ENCODE data around the gene EEF1A2.

The EEF1A2 gene

GRCh38 chr20:63536241-63536977, 37.5 kb upstream of the EEF1A2 start:
- peak; percentile 18 for DNase-seq

DNA sequence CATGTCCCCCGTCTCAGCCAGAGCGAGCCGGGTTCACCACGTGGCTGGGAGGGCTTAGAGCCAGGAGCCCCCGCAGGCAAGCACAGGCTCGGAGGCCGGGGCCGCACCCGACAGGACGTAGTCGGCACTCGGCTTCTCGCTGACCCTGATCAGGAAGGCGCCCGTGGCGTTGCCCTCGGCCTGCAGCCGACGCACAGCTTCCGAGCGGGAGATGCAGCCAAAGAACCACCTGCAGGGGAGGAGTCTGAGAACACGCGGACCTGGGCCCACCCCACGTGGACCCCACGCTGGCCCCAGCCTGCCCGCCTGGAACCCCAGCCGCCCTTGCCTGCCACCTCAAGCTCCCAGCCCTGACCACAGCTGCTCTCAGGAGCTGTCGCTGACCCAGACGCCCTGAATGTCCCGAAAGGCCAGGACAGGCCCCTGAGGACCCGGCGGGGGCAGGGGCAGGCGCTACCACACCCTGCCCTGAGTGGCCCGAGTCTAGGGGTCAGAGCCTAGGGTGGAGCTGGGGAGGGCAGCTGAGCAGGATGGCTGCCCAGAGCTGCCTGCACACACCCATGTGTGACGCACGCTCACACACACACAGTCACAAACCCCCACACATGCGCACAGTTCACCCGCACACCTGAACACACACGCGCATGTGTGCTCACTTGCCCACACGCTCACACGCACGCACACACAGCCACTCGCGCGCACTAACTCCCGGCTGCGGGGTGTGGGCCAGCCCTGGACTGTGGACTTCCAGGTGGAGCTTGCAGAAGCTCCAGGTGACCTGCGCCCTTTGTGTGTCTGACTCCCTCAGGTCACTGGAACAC, 36.2 kb upstream of the EEF1A2 start:
- no peak for DNase-seq

GRCh38 chr20:63534427-63534830, 35.5 kb upstream of the EEF1A2 start:
- DNase-seq = no peak

DNA sequence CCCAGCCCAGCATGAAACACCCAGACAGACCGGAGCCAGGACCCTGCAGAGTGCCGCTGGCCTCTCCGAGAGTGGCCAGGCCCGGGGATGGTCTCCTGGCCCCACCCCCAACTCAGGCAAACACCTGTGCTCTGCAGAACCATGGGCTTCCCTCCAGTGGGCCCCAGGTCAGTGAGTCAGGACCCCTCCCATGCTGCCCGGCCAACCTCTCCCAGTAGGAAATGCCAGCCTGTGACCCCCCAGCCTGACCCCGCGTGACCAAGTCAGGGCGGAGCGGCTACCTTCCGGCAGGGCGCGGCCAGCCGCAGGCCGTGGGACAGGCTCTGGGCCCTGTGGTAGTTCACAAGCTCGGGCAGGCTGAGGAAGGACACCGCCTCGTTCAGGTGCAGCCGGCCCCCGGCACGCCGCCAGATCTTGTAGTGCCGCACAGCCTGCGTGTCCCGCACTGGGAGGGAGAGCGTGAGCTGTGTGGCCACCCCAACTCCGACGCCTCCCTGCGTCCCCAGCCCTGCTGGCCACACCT, 35.0 kb upstream of the EEF1A2 start:
- no peak for DNase-seq

- no peak for DNase-seq
Observed at GRCh38 chr20:63533388-63533787, 34.5 kb upstream of the EEF1A2 start.

- no peak for DNase-seq
Observed at GRCh38 chr20:63532449-63532971, 33.6 kb upstream of the EEF1A2 start.

GRCh38 chr20:63531686-63532448, 33.0 kb upstream of the EEF1A2 start:
- no peak for DNase-seq

- DNase-seq = no peak
Observed at GRCh38 chr20:63530788-63531160, 31.9 kb upstream of the EEF1A2 start.

DNA sequence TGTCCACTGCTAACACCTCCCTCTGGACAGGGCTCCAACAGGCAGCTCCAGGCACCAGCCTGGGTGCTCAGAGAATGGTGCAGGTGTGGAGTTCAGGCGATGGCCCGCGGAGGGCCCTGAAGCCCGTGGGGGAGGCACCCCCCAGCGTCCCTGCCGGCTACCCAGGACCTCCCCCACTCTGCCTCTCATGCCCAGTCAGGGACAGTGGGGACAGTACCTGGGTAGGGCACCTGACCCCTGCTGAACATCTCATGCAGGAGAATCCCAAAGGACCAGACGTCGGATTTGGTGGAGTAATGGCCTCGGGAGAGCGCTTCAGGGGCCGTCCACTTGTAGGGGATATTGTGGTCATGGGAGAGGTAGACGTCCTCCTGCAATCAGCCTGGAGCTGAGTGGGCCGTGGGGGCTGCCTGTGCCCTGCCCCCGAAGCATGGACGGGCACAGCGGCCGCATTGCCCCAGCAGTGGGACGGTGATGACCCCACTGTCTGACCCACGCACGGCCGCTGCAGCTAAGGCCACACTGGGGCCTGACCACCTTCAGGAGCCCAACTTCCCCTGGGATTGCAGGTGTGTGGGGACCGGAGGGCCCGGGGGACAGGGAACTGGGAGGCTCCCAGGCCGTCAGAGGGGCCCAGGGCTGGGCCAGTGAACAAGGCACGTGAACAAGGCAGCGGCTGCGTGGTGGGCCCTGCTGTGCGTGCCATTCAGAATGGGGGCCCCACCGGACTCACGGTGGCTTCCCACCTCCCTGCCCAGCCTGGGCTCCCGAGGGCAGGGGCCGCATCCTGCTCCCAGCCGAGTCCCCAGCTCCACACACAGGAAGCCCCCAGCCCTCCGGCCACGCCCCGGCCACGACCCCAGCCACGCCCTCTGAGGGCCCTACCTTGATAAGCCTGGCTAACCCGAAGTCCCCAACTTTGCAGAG, 31.2 kb upstream of the EEF1A2 start:
- DNase-seq = no peak

GRCh38 chr20:63529180-63529860, 30.4 kb upstream of the EEF1A2 start:
- DNase-seq = no peak

DNA sequence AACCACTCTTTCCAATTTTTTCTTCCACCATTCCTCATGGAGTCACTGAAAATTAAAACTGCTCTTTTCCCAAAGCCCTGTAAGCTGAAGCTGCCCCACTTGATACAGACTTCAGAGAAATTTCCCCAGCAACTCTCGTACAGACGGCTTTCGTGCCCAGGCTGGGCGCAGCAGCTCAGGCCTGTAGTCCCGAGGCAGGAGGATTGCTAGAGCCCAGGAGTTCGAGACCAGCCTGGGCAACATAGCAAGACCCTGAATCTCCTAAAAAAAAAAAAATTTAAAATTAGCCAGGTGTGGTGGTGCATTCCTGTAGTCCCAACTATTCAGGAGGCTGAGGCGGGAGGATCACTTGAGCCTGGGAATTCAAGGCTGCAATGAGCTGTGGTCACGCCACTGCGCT, 28.3 kb upstream of the EEF1A2 start:
- DNase-seq = no peak

GRCh38 chr20:63525971-63526370, 27.1 kb upstream of the EEF1A2 start:
- no peak for DNase-seq

GRCh38 chr20:63525185-63525584, 26.3 kb upstream of the EEF1A2 start:
- DNase-seq = no peak

- DNase-seq = peak; percentile 14
Observed at GRCh38 chr20:63522981-63523611, 24.2 kb upstream of the EEF1A2 start.

DNA sequence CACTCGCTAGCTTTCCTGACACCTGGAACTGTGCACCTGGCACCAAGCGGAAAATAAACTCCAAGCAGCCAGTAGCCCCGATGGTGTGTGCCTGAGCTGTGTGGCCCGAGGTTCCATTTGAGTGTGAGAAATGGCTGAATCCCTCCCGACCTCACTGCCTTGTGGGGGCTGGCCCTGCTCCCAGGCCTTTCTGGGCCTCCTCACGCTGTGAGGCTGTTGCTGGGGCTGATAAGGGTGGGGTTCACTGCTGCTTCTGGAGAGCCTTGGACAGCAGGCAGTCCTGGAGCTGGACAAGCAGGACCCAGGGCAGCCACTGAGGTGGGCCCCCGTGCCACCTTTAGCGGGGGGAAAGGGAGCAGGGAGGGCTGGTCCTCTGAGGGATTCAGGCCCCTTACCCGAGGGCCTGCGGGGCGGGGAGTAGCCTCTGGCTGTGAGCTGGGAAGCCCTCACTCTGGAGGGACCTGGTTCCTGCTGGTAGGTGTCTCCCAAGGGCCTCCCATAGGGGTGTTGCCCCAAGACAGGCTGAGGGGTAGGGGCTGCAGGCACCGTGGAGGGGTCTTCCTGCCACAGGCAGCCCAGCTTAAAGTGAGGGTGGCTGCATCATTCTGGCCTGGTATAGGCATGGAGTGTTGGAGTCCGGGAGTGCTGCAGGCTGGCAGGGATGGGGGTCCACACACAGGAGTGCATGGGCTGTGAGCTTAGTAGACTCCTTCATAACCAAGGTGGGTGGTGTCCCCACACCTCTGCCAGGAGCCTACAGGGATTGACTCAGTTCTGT, 23.4 kb upstream of the EEF1A2 start:
- DNase-seq = peak; percentile 14

- peak; percentile 19 for DNase-seq
Observed at GRCh38 chr20:63521602-63522001, 22.7 kb upstream of the EEF1A2 start.

GRCh38 chr20:63520934-63521601, 22.2 kb upstream of the EEF1A2 start:
- peak; percentile 68 for DNase-seq

DNA sequence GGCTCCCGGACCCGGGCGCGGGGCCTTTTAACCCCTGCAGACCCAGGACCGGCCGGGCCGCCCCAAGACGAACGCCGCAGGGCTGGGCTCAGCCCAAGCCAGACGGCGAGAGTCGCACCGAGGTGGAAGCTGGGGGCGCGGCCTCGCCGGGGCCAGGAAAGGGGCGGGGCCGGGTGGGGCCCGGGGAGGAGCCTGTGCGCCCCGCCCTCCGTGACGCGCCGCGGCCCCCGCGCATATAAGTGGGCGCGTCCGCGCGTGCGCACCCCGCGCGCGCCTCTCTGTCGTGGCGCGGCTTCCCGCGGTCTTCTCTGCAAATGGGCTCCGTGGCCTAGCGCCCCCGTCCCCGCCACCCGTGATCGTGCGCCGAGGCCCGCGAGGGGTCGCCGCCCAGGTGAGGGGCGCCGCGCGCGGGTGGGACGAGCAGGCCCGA, 21.6 kb upstream of the EEF1A2 start, which contains the start of gene PPDPF:
Gene PPDPF (plus strand): TSS at position 262 of the 430 bp plus-strand sequence. CDS start 544 bp downstream, outside the sequence.
- peak; percentile 82 for DNase-seq
